SK-N-SH treated with all-trans-retinoic acid at 6 μM for 48 hours (cell line): ENCODE measurements around the gene ARL16.

Experiments used
- ATAC-seq: fragments of 200-7000 bp; cut with Tn5 transposase; 3 replicates; pipeline ENCODE4 v1.9.1; 2020; ENCODE audit warnings: mild to moderate bottlenecking, moderate library complexity
- ARNTL ChIP-seq: fragments of 450-650 bp; formaldehyde crosslinking; IDR thresholded peaks from 2 replicates; pipeline ENCODE4 v1.5.0; 2020; ENCODE audit warnings: low read depth, mild to moderate bottlenecking, moderate library complexity, borderline replicate concordance
- BACH2 ChIP-seq: fragments of 250-450 bp; sonication (Bioruptor Pico); IDR thresholded peaks from 2 replicates; pipeline ENCODE4 v1.9.0; 2021; ENCODE audit warnings: mild to moderate bottlenecking, borderline replicate concordance
- CSDC2 ChIP-seq: fragments of 250-450 bp; sonication (Bioruptor Pico); IDR thresholded peaks from 2 replicates; pipeline ENCODE4 v1.5.0; 2020; ENCODE audit warnings: mild to moderate bottlenecking, moderate library complexity
- ISL1 ChIP-seq: fragments of 250-450 bp; sonication (Bioruptor Pico); IDR thresholded peaks from 2 replicates; pipeline ENCODE4 v2.1.2; 2022; ENCODE audit warnings: mild to moderate bottlenecking, moderate library complexity
- PPARA ChIP-seq: fragments of 250-450 bp; sonication (Bioruptor Pico); IDR thresholded peaks from 2 replicates; pipeline ENCODE4 v1.5.0; 2020; ENCODE audit warnings: mild to moderate bottlenecking, borderline replicate concordance
- RARB ChIP-seq: fragments of 250-450 bp; sonication (Bioruptor Pico); IDR thresholded peaks from 2 replicates; pipeline ENCODE4 v1.8.0; 2021; ENCODE audit warnings: mild to moderate bottlenecking, moderate library complexity
- TCF4 ChIP-seq: fragments of 250-450 bp; sonication (Bioruptor Pico); IDR thresholded peaks from 2 replicates; pipeline ENCODE4 v1.8.0; 2021; ENCODE audit warnings: mild to moderate bottlenecking, moderate library complexity, borderline replicate concordance
- TOX ChIP-seq: fragments of 250-450 bp; sonication (Bioruptor Pico); IDR thresholded peaks from 2 replicates; pipeline ENCODE4 v1.8.0; 2021; ENCODE audit warnings: mild to moderate bottlenecking, moderate library complexity, borderline replicate concordance
- ZC3H10 ChIP-seq: fragments of 250-450 bp; sonication (Bioruptor Pico); IDR thresholded peaks from 2 replicates; pipeline ENCODE4 v1.5.1; 2021; ENCODE audit warnings: mild to moderate bottlenecking, moderate library complexity
- ZFP3 ChIP-seq: fragments of 250-450 bp; sonication (Bioruptor Pico); IDR thresholded peaks from 2 replicates; pipeline ENCODE4 v1.5.0; 2020; ENCODE audit warnings: mild to moderate bottlenecking, moderate library complexity
- ZFP30 ChIP-seq: fragments of 450-650 bp; formaldehyde crosslinking; IDR thresholded peaks from 2 replicates; pipeline ENCODE4 v1.5.0; 2022; ENCODE audit warnings: mild to moderate bottlenecking, moderate library complexity
- ZNF70 ChIP-seq: fragments of 450-650 bp; formaldehyde crosslinking; IDR thresholded peaks from 2 replicates; pipeline ENCODE4 v1.5.0; 2020; ENCODE audit warnings: mild to moderate bottlenecking, moderate library complexity
- ZNF8 ChIP-seq: fragments of 450-650 bp; formaldehyde crosslinking; IDR thresholded peaks from 2 replicates; pipeline ENCODE4 v1.5.0; 2020; ENCODE audit warnings: mild to moderate bottlenecking, moderate library complexity
- TF ChIP-seq, protein P1 (sequence below): fragments of 250-450 bp; sonication (Bioruptor Pico); IDR thresholded peaks from 2 replicates; pipeline ENCODE4 v1.8.0; 2020; ENCODE audit warnings: mild to moderate bottlenecking, moderate library complexity, borderline replicate concordance
- TF ChIP-seq, protein P2 (sequence below): fragments of 250-450 bp; sonication (Bioruptor Pico); IDR thresholded peaks from 2 replicates; pipeline ENCODE4 v1.5.1; 2020; ENCODE audit warnings: low read depth, mild to moderate bottlenecking, moderate library complexity
- TF ChIP-seq, protein P3 (sequence below): fragments of 250-450 bp; sonication (Bioruptor Pico); IDR thresholded peaks from 2 replicates; pipeline ENCODE4 v1.5.1; 2021; ENCODE audit warnings: mild to moderate bottlenecking, moderate library complexity
- TF ChIP-seq, protein P4 (sequence below): fragments of 250-450 bp; sonication (Bioruptor Pico); IDR thresholded peaks from 2 replicates; pipeline ENCODE4 v1.8.0; 2021; ENCODE audit warnings: low read depth, mild to moderate bottlenecking, moderate library complexity, borderline replicate concordance
- TF ChIP-seq, protein P5 (sequence below): fragments of 250-450 bp; sonication (Bioruptor Pico); IDR thresholded peaks from 2 replicates; pipeline ENCODE4 v1.5.0; 2020; ENCODE audit warnings: mild to moderate bottlenecking, moderate library complexity

The ARL16 gene

DNA sequence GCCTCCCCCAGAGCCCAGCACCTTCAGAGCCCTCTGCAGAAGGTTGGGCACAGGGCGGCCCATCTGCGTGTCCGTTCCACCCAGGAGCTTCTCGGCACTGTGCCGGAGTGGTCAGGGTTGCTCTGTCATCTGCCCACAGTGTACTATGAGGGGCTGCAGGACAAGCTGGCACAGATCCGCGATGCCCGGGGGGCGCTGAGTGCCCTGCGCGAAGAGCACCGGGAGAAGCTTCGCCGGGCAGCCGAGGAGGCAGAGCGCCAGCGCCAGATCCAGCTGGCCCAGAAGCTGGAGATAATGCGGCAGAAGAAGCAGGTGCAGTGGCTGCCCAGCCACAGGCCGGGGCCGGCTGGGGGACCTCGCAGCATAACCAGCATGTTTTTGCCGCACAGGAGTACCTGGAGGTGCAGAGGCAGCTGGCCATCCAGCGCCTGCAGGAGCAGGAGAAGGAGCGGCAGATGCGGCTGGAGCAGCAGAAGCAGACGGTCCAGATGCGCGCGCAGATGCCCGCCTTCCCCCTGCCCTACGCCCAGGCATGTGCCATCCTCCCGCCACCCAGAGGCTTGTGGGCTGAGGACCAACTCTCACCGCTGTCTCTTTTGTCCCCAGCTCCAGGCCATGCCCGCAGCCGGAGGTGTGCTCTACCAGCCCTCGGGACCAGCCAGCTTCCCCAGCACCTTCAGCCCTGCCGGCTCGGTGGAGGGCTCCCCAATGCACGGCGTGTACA lies 12.8 kb upstream of the ARL16 start (continued):
- TF ChIP-seq, protein P1, sequence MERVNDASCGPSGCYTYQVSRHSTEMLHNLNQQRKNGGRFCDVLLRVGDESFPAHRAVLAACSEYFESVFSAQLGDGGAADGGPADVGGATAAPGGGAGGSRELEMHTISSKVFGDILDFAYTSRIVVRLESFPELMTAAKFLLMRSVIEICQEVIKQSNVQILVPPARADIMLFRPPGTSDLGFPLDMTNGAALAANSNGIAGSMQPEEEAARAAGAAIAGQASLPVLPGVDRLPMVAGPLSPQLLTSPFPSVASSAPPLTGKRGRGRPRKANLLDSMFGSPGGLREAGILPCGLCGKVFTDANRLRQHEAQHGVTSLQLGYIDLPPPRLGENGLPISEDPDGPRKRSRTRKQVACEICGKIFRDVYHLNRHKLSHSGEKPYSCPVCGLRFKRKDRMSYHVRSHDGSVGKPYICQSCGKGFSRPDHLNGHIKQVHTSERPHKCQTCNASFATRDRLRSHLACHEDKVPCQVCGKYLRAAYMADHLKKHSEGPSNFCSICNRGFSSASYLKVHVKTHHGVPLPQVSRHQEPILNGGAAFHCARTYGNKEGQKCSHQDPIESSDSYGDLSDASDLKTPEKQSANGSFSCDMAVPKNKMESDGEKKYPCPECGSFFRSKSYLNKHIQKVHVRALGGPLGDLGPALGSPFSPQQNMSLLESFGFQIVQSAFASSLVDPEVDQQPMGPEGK (CRISPR knock-in tag): no peak
- TF ChIP-seq TOX (CRISPR knock-in tag): no peak

DNA sequence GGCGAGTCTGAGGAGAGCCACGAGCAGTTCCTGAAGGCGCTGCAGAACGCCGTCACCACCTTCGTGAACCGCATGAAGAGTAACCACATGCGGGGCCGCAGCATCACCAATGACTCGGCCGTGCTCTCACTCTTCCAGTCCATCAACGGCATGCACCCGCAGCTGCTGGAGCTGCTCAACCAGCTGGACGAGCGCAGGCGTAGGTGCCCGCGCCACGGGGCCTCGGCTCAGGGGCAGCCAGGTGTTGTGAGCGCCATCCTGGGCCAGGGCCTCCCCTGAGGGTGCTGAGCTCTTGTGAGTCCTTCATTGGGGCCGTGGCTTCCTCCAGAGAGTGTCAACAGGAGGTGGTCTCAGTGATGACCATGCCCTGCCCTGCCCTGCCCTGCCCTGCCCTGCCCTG lies 12.2 kb upstream of the ARL16 start:
- ATAC-seq: no peak

DNA sequence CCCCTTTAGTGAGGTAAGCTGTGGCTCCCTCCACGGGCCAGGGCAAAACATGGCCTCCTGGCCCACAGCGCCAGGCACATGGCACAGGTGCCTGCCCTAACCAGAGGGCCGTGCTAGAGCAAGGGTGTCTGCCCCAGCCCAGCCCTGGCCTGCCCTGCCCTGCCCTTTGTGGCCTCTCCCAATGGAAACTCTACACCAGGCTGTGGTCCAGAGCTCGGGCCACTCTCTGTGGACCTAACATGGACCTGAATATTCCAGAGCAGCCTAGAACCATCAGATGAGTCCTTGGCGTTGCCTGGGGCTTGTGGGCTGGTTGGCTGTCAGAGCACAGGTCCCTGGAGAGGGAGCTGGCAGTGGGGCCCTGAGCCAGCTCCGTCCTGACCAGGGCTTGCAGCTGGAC lies 11.6 kb upstream of the ARL16 start:
- ATAC-seq: no peak; the same call in 2 of the 3 replicates
- TF ChIP-seq ISL1 (CRISPR knock-in tag): no peak
- TF ChIP-seq ZNF8 (CRISPR knock-in tag): no peak
- TF ChIP-seq ARNTL: no peak
- no peak for TF ChIP-seq TCF4 (CRISPR knock-in tag)
- no peak for TF ChIP-seq ZFP3 (CRISPR knock-in tag)
- TF ChIP-seq ZNF70 (CRISPR knock-in tag): no peak
- no peak for TF ChIP-seq PPARA (CRISPR knock-in tag)
- TF ChIP-seq RARB (CRISPR knock-in tag): no peak
- TF ChIP-seq CSDC2 (CRISPR knock-in tag): no peak
- TF ChIP-seq ZC3H10: no peak
- TF ChIP-seq, protein P2, sequence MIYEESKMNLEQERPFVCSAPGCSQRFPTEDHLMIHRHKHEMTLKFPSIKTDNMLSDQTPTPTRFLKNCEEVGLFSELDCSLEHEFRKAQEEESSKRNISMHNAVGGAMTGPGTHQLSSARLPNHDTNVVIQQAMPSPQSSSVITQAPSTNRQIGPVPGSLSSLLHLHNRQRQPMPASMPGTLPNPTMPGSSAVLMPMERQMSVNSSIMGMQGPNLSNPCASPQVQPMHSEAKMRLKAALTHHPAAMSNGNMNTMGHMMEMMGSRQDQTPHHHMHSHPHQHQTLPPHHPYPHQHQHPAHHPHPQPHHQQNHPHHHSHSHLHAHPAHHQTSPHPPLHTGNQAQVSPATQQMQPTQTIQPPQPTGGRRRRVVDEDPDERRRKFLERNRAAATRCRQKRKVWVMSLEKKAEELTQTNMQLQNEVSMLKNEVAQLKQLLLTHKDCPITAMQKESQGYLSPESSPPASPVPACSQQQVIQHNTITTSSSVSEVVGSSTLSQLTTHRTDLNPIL: no peak
- TF ChIP-seq BACH2 (CRISPR knock-in tag): no peak

More for the DNA sequence above, 12.2 kb upstream of the ARL16 start:
- TF ChIP-seq ZFP3 (CRISPR knock-in tag) (no peak), ZFP30 (CRISPR knock-in tag) (no peak), ZC3H10 (no peak), TOX (CRISPR knock-in tag) (no peak), TCF4 (CRISPR knock-in tag) (no peak), ARNTL (no peak)
- TF ChIP-seq, protein P3, sequence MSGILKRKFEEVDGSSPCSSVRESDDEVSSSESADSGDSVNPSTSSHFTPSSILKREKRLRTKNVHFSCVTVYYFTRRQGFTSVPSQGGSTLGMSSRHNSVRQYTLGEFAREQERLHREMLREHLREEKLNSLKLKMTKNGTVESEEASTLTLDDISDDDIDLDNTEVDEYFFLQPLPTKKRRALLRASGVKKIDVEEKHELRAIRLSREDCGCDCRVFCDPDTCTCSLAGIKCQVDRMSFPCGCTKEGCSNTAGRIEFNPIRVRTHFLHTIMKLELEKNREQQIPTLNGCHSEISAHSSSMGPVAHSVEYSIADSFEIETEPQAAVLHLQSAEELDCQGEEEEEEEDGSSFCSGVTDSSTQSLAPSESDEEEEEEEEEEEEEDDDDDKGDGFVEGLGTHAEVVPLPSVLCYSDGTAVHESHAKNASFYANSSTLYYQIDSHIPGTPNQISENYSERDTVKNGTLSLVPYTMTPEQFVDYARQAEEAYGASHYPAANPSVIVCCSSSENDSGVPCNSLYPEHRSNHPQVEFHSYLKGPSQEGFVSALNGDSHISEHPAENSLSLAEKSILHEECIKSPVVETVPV (CRISPR knock-in tag): no peak
- TF ChIP-seq, protein P2: no peak
- TF ChIP-seq, protein P4, sequence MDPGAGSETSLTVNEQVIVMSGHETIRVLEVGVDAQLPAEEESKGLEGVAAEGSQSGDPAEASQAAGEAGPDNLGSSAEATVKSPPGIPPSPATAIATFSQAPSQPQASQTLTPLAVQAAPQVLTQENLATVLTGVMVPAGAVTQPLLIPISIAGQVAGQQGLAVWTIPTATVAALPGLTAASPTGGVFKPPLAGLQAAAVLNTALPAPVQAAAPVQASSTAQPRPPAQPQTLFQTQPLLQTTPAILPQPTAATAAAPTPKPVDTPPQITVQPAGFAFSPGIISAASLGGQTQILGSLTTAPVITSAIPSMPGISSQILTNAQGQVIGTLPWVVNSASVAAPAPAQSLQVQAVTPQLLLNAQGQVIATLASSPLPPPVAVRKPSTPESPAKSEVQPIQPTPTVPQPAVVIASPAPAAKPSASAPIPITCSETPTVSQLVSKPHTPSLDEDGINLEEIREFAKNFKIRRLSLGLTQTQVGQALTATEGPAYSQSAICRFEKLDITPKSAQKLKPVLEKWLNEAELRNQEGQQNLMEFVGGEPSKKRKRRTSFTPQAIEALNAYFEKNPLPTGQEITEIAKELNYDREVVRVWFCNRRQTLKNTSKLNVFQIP (CRISPR knock-in tag): no peak
- TF ChIP-seq, protein P5, sequence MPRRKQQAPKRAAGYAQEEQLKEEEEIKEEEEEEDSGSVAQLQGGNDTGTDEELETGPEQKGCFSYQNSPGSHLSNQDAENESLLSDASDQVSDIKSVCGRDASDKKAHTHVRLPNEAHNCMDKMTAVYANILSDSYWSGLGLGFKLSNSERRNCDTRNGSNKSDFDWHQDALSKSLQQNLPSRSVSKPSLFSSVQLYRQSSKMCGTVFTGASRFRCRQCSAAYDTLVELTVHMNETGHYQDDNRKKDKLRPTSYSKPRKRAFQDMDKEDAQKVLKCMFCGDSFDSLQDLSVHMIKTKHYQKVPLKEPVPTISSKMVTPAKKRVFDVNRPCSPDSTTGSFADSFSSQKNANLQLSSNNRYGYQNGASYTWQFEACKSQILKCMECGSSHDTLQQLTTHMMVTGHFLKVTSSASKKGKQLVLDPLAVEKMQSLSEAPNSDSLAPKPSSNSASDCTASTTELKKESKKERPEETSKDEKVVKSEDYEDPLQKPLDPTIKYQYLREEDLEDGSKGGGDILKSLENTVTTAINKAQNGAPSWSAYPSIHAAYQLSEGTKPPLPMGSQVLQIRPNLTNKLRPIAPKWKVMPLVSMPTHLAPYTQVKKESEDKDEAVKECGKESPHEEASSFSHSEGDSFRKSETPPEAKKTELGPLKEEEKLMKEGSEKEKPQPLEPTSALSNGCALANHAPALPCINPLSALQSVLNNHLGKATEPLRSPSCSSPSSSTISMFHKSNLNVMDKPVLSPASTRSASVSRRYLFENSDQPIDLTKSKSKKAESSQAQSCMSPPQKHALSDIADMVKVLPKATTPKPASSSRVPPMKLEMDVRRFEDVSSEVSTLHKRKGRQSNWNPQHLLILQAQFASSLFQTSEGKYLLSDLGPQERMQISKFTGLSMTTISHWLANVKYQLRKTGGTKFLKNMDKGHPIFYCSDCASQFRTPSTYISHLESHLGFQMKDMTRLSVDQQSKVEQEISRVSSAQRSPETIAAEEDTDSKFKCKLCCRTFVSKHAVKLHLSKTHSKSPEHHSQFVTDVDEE (CRISPR knock-in tag): no peak
- TF ChIP-seq, protein P1 (CRISPR knock-in tag): no peak
